Activated CD4-positive, CD25-positive, alpha-beta regulatory T cell treated with anti-CD3 and anti-CD28 coated beads, Interleukin-2, amount 50 U/mL, for 72 hours (primary cell): ENCODE measurements around the gene PODNL1.

Experiments
- DNase-seq: peaks from one replicate; pipeline ENCODE4 v3.0.0; 2021

The PODNL1 gene

DNA sequence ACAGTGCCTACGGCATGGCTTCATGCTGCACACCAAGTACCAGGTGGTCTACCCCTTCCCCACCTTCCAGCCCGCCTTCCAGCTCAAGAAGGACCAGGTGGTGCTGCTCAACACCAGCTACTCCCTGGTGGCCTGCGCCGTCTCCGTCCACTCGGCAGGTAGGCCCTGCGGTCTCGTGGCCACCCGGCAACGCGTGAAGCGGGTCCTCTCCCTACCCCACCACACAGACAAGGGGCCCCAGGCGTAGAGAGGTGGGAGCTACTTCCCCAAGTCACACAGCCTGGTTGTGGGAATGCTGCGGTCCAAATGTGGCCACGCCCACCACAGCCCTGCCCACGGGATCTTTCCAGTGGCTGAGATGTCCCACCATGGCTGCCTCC, 18.1 kb upstream of the PODNL1 start:
- DNase-seq = no peak

- no peak for DNase-seq
These were observed 17.6 kb upstream of the PODNL1 start for GRCh38 chr19:13955662-13956364.

DNA sequence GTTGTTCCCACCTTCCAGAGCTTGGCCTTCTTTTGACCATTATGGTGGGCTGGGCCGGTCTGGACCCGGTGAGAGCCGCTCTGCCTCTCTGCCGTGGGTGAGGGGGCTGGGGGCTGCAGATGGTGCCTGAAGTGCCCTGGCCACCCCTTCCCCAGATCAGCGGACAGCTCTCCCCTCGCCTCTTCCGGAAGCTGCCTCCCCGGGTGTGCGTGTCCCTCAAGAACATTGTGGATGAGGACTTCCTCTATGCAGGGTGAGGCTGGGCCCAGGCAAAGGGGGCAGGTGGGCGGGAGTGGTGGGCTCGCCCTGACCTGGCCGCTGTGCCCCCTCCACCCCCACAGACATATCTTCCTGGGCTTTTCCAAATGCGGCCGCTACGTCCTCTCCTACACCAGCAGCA, 16.0 kb upstream of the PODNL1 start:
- DNase-seq = no peak

GRCh38 chr19:13952931-13953531, 14.8 kb upstream of the PODNL1 start:
- no peak for DNase-seq

- DNase-seq = peak; percentile 98
These were observed 14.1 kb upstream of the PODNL1 start, which contains the start of gene DCAF15 for GRCh38 chr19:13952154-13952930. DCAF15 (plus strand) TSS chr19:13952509; CDS start chr19:13952513, 4 bp downstream.

- DNase-seq = no peak
These were observed 13.6 kb upstream of the PODNL1 start for GRCh38 chr19:13951799-13952153.

DNA sequence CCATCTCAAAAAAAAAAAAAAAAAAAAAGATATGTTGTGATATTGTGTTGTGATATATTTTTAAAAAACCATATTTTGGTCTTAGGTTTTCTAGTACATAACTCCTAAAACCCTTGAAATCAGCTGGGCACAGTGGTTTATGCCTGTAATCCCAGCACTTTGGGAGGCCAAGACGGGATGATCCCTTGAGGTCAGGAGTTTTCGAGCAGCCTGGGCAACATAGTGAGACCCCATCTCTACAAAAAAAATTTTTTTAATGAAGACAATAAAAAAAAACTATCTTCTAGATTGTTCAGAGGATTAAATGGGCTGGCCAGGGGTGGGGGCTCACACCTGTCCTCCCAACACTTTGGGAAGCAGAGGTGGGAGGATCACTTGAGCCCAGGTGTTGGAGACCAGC, 12.8 kb upstream of the PODNL1 start:
- DNase-seq = no peak

DNA sequence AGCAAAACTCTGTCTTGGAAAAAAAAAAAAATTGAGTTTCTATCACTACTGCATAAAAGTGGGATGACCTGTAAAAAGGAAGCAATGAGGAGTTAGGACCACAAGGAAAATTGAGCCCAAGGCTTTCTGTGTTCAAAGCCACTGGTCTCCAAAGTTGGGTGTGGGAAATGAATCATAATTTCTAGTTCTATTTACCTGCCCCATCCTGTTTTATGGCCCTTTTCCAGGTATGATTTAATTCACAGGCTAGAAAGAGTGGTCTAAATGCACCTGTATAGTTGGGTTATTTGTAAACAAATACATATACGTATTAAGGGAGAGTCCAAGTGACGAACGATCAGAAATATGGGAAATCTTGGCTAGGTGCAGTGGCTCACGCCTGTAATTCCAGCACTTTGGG, 8.2 kb upstream of the PODNL1 start:
- no peak for DNase-seq

DNA sequence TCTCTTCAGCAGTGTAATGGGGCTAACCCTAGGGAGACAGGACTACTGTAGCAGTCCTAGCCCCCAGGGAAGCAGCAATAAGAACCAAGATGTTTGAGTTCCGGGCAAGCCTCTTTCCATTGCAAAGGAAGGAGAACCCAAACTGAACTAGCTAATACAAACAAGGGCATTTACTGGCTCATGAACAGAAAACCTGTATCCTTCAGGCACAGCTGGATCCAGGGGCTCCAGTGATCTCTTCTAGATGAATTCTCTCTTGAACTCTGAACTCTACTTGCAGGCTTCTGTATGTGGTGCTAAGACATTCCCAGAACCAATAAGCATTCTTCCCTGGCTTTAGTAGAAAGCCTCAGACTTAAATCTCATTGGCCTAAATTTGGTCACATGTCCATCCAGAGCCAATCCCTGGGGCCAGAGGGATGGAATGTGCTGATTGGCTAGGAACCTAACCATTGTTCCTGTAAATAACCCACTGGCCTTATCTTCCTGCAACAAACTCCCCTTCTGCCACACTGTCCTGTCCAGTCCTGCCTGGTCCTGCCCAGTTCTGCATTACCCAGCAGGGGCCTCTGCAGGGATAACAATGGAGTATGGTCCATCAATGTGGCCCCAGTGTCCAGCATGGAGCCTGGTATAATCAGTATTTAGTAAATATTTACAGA, 3.9 kb upstream of the PODNL1 start:
- DNase-seq = no peak

DNA sequence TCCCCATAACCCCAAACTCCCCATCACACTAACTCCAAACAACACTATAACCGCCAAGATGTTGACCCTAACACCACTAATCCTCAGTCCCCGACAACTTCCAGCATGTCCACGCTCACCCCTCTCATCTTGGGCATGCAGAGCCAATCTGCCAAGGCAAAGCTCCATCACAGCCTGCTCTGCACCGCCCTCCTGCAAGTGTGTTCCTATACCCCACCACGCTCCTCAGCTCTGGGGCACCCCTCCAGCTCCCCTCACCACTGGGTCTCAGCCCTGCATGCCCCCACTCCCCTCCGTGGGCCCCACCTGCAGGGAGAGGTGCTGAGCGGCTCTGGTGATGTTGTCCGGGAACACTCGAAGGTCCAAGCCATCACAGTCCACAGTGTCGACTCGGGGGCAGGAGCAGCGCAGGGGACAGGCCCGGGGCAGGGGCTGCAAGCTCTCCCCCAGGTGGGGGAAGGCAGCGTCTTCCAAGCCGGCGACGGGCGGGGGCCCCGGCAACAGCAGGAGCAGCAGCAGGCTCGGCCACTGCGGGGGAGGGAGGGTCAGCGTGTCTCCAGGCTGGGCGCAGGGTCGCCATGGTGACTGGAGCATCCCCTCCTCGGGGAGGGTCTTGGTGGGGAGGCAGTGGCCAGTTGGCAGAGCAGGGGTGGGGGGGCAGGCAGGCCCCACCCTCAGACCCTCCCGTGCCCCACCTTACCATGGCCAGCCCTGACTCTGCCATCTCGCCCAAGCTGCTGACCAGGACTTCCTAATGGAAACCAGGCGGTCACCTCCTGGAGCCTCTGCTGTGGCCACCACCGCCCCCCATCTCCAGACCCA, 527 bp downstream of the PODNL1 start:
- no peak for DNase-seq

DNA sequence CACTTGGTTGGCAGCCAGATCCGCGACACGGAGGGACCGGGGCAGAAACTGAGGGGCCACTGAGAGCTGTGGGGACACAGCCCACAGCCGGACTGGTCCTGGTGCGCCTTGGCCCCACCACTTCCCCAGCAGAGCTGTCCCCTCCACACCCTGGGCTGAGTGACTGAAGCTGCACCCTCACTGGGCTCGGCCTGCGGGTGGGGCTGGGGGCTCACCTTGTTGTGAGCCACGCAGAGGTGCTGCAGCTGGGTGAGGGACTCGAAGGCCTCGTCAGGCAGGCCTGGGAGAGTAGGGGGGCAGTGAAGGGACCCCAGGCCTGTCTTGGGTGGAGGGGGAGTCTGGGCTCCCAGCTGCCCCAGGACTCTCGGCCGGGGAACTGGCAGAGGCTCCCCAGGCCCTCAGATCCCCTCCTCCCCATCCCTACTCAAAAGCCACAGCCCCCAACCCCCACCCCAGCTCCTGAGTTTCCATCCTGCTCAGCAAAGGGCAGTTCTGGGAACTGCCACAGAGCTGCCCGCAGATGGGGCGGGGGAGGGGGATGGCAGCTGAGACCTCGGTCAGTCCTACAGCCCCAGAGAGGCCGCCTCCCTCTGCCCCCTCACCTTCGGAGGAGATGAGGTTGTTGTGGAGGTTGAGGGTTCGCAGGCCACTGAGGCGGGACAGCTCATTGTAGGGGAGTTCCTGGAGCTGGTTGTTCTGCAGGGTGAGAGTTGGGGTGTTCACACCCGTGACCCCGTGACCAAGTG, 2.3 kb downstream of the PODNL1 start:
- no peak for DNase-seq

GRCh38 chr19:13934785-13935109, 3.5 kb downstream of the PODNL1 start:
- DNase-seq = no peak

GRCh38 chr19:13932911-13933393, 5.3 kb downstream of the PODNL1 start:
- DNase-seq = no peak

GRCh38 chr19:13932149-13932637, 6.0 kb downstream of the PODNL1 start:
- no peak for DNase-seq

DNA sequence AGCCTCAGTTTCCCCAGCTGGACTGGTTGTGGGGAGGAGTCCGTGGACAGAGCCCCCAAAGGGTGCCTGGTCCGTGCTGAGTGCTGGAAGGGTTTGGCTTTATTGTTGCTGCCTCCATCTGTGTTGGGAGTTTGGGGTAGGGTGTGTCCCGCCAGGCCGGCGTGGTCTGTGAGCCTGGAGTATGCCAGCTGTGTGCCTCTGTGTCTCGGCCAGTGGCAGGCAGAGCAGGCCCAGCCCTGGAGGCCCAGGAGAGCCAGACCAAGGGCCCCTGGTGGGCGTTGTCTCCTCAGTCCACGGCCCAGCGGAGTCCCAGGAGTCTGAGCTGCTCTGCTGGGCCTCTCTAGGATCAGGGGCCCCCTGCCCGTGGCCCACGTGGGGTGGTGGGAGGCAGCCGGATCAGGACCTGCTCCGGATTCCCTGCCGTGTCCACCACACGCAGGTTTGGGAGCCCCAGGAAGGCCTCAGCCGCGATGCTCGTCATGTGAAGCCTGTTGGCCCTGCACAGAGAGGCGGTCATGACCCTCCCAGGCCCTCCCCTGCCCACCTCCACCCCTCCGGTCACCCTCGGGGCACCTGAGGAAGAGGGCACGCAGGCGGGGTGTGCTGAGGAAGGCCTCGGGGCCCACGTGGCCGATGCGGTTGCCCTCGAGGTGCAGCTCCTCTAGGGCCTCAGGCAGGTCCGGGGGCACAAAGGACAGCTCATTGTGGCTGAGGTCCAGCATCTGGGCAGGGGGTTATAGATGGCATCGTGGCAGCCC, 6.6 kb downstream of the PODNL1 start:
- DNase-seq = no peak

- no peak for DNase-seq
These were observed 7.8 kb downstream of the PODNL1 start for GRCh38 chr19:13930402-13930801.

DNA sequence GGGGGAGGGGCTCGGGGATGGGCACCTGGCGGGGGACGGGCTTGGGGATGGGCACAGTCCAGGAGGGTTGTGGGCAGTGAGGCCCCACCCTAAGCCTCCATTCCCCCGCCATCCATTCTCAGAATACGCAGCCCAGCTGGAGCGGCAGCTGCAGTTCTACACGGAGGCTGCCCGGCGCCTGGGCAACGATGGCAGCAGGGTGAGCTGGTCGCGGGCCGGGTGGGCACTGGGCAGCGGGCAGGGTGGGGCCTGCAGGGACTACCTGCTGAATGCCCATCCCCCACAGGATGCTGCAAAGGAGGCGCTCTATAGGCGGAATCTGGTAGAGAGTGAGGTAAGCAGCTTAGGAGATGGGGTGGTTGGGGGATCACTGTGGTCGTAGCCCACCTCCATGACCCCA, 8.3 kb downstream of the PODNL1 start:
- no peak for DNase-seq

DNA sequence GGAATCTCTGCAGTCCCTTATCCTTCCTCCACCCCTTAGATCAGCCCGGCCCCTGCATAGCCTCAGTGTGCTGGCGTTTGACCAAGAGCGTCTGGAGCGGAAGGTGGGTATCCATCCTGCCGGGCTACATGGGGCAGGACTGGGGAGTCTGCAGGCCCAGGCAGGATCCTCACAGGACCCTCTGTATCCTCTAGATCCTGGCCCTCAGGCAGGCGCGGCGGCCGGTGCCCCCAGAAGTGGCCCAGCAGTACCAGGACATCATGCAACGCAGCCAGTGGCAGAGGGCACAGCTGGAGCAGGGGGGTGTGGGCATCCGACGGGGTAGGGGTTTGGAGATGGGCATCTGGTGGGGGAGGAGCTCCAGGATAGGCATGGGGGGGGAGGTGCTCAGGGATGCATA, 8.9 kb downstream of the PODNL1 start:
- DNase-seq = no peak

DNA sequence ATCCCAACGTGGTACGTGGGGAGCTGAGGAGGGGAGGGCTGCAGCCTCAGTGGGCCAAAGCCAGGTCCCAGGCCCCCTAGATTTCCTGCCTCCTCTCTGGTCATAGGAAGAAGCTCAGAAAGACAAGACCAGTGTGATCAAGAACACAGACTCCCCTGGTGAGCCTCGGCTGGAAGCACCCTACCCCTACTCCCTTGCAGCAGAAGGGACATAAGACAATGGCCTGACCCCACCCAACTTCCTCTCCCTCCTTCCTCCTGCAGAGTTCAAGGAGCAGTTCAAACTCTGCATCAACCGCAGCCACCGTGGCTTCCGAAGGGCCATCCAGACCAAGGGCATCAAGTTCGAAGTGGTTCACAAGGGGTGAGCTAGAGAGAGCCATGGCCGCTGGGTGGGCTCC, 11.5 kb downstream of the PODNL1 start:
- DNase-seq = no peak

GRCh38 chr19:13926010-13926409, 12.2 kb downstream of the PODNL1 start:
- DNase-seq = no peak
